K562 (cell line): ENCODE results near the gene LRRC8E. TPM values are rescaled to one million over a fixed set of nuclear protein-coding genes. Genes with fewer than 3 reads are reported as not detected.

Source experiments
- BRD4 ChIP-seq: fragments of 200-600 bp; sonication (generic); IDR thresholded peaks from 2 replicates; pipeline ENCODE4 v1.6.1; 2017; ENCODE audit warnings: inconsistent platforms
- BRF1 ChIP-seq: IDR thresholded peaks from 3 replicates; pipeline ENCODE4 v1.6.1; 2011; ENCODE audit warnings: borderline replicate concordance, mild to moderate bottlenecking; ENCODE audit not compliant: insufficient read length; ENCODE audit errors: extremely low read depth
- CHD1 ChIP-seq: fragments of 200-600 bp; sonication (generic); IDR thresholded peaks from one replicate; pipeline ENCODE4 v1.6.1; 2012; ENCODE audit warnings: mild to moderate bottlenecking, moderate library complexity, low read length, inconsistent platforms
- CHD2 ChIP-seq: IDR thresholded peaks from 2 replicates; pipeline ENCODE4 v1.6.1; 2011; ENCODE audit warnings: low read depth, low read length
- CREB1 ChIP-seq, 2 experiments: sonication (generic) in 1 of 2; formaldehyde crosslinking in 1 of 2; IDR thresholded peaks; 2 replicates each; pipeline versions ENCODE4 v1.6.1 to v1.8.0; 2012 to 2022; ENCODE audit warnings: inconsistent platforms in 1 of 2, mild to moderate bottlenecking in 1 of 2, missing genetic modification reagents in 1 of 2, moderate library complexity in 1 of 2
- CREBBP ChIP-seq: IDR thresholded peaks from one replicate; pipeline ENCODE4 v1.6.1; 2012; ENCODE audit warnings: low read depth, mild to moderate bottlenecking, control low read depth, inconsistent platforms, low read length
- E2F6 ChIP-seq, 2 experiments: IDR thresholded peaks; 2 replicates each; pipeline ENCODE4 v1.6.1; 2011; ENCODE audit warnings: borderline replicate concordance in 1 of 2, control low read depth in 1 of 2, low read depth in 1 of 2, low read length in 1 of 2, mild to moderate bottlenecking in 1 of 2, mixed read lengths in 1 of 2, moderate library complexity in 1 of 2; ENCODE audit not compliant: insufficient read depth in 1 of 2, insufficient read length in 1 of 2, poor library complexity in 1 of 2, severe bottlenecking in 1 of 2; ENCODE audit errors: extremely low read depth in 1 of 2
- GMEB1 ChIP-seq: fragments of 250-450 bp; sonication (Bioruptor Pico); IDR thresholded peaks from 2 replicates; pipeline ENCODE4 v1.4.0; 2020; ENCODE audit warnings: mild to moderate bottlenecking
- HMGN3 ChIP-seq: IDR thresholded peaks from 2 replicates; pipeline ENCODE4 v1.6.1; 2011; ENCODE audit warnings: borderline replicate concordance, low read depth, mild to moderate bottlenecking, mixed read lengths, low read length; ENCODE audit not compliant: insufficient read length; ENCODE audit errors: extremely low read depth
- MCM5 ChIP-seq: fragments of 450-650 bp; IDR thresholded peaks from 2 replicates; pipeline ENCODE4 v1.6.1; 2016; ENCODE audit warnings: low read depth
- MLX ChIP-seq, 2 experiments: fragments of 450-650 bp in 1 of 2; sonication (generic) in 1 of 2; formaldehyde crosslinking; conservative IDR thresholded peaks; 2 replicates each; pipeline versions ENCODE4 v1.4.0 to v1.8.1; 2020 to 2022; ENCODE audit warnings: mild to moderate bottlenecking in 1 of 2, missing genetic modification reagents in 1 of 2
- NELFE ChIP-seq: IDR thresholded peaks from 2 replicates; pipeline ENCODE4 v1.6.1; 2011; ENCODE audit warnings: mild to moderate bottlenecking; ENCODE audit not compliant: insufficient read depth, insufficient read length
- SMC3 ChIP-seq: conservative IDR thresholded peaks from 2 replicates; pipeline ENCODE4 v1.6.1; 2011; ENCODE audit warnings: low read depth, low read length, improper control_type of control experiment; ENCODE audit not compliant: insufficient read depth
- THAP7 ChIP-seq: fragments of 250-450 bp; sonication (Bioruptor Pico); IDR thresholded peaks from 2 replicates; pipeline ENCODE4 v1.5.0; 2021
- WHSC1 ChIP-seq: IDR thresholded peaks from one replicate; pipeline ENCODE4 v1.6.1; 2012; ENCODE audit warnings: low read length, control low read depth, inconsistent platforms
- ZBTB43 ChIP-seq: sonication (generic); formaldehyde crosslinking; IDR thresholded peaks from 2 replicates; pipeline ENCODE4 v1.8.0; 2023; ENCODE audit warnings: mild to moderate bottlenecking, missing genetic modification reagents
- ZBTB49 ChIP-seq: sonication (generic); formaldehyde crosslinking; IDR thresholded peaks from 2 replicates; pipeline ENCODE4 v1.8.0; 2022; ENCODE audit warnings: missing genetic modification reagents, mild to moderate bottlenecking, borderline replicate concordance
- ZNF586 ChIP-seq: fragments of 450-650 bp; formaldehyde crosslinking; conservative IDR thresholded peaks from 2 replicates; pipeline ENCODE4 v1.4.0; 2020; ENCODE audit warnings: mild to moderate bottlenecking, moderate library complexity
- ZNF79 ChIP-seq: fragments of 250-450 bp; sonication (Bioruptor Pico); IDR thresholded peaks from 2 replicates; pipeline ENCODE4 v1.4.0; 2020; ENCODE audit warnings: low read depth, mild to moderate bottlenecking, moderate library complexity
- polyA plus RNA-seq, 8 experiments: library from polyadenylated mRNA; depleted of rRNA in 4 of 8; stranded (reverse) in 5 of 8; unstranded in 3 of 8; fragments of >200 nt; fragmentation: Nextera tagmentation in 2 of 8; fragmentation: Illumina TruSeq in 1 of 8; extraction: Ambion mirVana in 2 of 8; extraction: Trizol in 1 of 8; gene quantifications; 2 replicates each; pipeline versions ENCODE4 v1.2.1 to v1.2.3, GENCODE V29; 2011 to 2014; ENCODE audit warnings: inconsistent platforms in 1 of 8, missing spikeins in 1 of 8
- total RNA-seq, 7 experiments: library from RNA; depleted of rRNA in 6 of 7; stranded (reverse); fragments of >200 nt in 6 of 7; fragmentation: Illumina TruSeq in 2 of 7; extraction: Trizol in 2 of 7; gene quantifications; 2 replicates each; pipeline versions ENCODE4 v1.2.1 to v1.2.3, GENCODE V29; 2011 to 2021; ENCODE audit warnings: low replicate concordance in 1 of 7

Gene LRRC8E
- total and polyA plus RNA-seq, 9 of the 15 experiments (the other 6 are each of a cell fraction or from before 2014, with no cell fraction given) = 0.08 to 5.7 (median 3.5) TPM; not detected in 1

- no peak for TF ChIP-seq ZBTB49 (CRISPR knock-in tag)
- TF ChIP-seq BRF1 = no peak
- no peak for TF ChIP-seq BRD4
- no peak for TF ChIP-seq CHD1
- peak in 1 of 2 experiments; percentile 50 for TF ChIP-seq E2F6 (IDR thresholded peaks at IDR 0.05; ENCODE audit: borderline replicate concordance in 1 of 2, extremely low read depth in 1 of 2, insufficient read depth in 1 of 2, insufficient read length in 1 of 2, low read depth in 1 of 2, low read length in 1 of 2, poor library complexity in 1 of 2, severe bottlenecking in 1 of 2)
- no peak for TF ChIP-seq SMC3
- TF ChIP-seq GMEB1 = no peak
- no peak for TF ChIP-seq ZNF586
- TF ChIP-seq CHD2 = peak; percentile 60
- TF ChIP-seq THAP7 = no peak
- no peak for TF ChIP-seq ZNF79
- TF ChIP-seq HMGN3 = peak; percentile 44
- no peak for TF ChIP-seq ZBTB43 (CRISPR knock-in tag)
- 0 out of 2 replicates have a peak, but pooled peaks have one; percentile 30 for TF ChIP-seq CREB1 (IDR thresholded peaks at IDR 0.05)
- TF ChIP-seq CREB1 (CRISPR knock-in tag; IDR thresholded peaks at IDR 0.05) = no peak
- TF ChIP-seq MLX (CRISPR knock-in tag; conservative IDR thresholded peaks at IDR 0.05) = no peak
- TF ChIP-seq MCM5 = no peak
- no peak for TF ChIP-seq CREBBP
- no peak for TF ChIP-seq NELFE
- no peak for TF ChIP-seq WHSC1
Observed at GRCh38 chr19:7888145-7888825, at the start of gene LRRC8E (continued).
